Measurements from ENCODE around the gene GALNT10.
"Not testable (repeated sequence)": the region's sequence is repeated elsewhere in the genome, so short reads cannot be mapped to it uniquely, and the experiment has no call there.

The GALNT10 gene

GRCh38 chr5:154359221-154359573, 168.7 kb downstream of the GALNT10 start:
- DNase-seq = no peak

GRCh38 chr5:154360241-154360640, 169.7 kb downstream of the GALNT10 start:
- DNase-seq = not testable (repeated sequence)

GRCh38 chr5:154363411-154363810, 172.9 kb downstream of the GALNT10 start:
- no peak for DNase-seq

GRCh38 chr5:154364771-154365170, 174.2 kb downstream of the GALNT10 start:
- DNase-seq = no peak

- DNase-seq = no peak
Measured at GRCh38 chr5:154365823-154366222, 175.3 kb downstream of the GALNT10 start.

GRCh38 chr5:154366353-154366752, 175.8 kb downstream of the GALNT10 start:
- DNase-seq = no peak

- DNase-seq = no peak
Measured at GRCh38 chr5:154367101-154367500, 176.6 kb downstream of the GALNT10 start.

- no peak for DNase-seq
Measured at GRCh38 chr5:154368041-154368800, 177.7 kb downstream of the GALNT10 start.

- no peak for DNase-seq
Measured at GRCh38 chr5:154369682-154370081, 179.1 kb downstream of the GALNT10 start.

GRCh38 chr5:154370119-154370518, 179.6 kb downstream of the GALNT10 start:
- DNase-seq = no peak

GRCh38 chr5:154370813-154371212, 180.3 kb downstream of the GALNT10 start:
- no peak for DNase-seq

- no peak for DNase-seq
Measured at GRCh38 chr5:154371687-154372086, 181.2 kb downstream of the GALNT10 start.

GRCh38 chr5:154372661-154373060, 182.1 kb downstream of the GALNT10 start:
- DNase-seq = no peak

GRCh38 chr5:154373326-154373725, 182.8 kb downstream of the GALNT10 start:
- DNase-seq = no peak

GRCh38 chr5:154373729-154374179, 183.2 kb downstream of the GALNT10 start:
- DNase-seq = no peak

- no peak for DNase-seq
Measured at GRCh38 chr5:154374264-154374663, 183.7 kb downstream of the GALNT10 start.

- DNase-seq = no peak
Measured at GRCh38 chr5:154375329-154376008, 184.9 kb downstream of the GALNT10 start.

- DNase-seq = no peak
Measured at GRCh38 chr5:154376481-154376880, 185.9 kb downstream of the GALNT10 start.

GRCh38 chr5:154377754-154378533, 187.4 kb downstream of the GALNT10 start:
- no peak for DNase-seq

GRCh38 chr5:154380263-154380662, 189.7 kb downstream of the GALNT10 start:
- DNase-seq = no peak

GRCh38 chr5:154384480-154385235, 194.1 kb downstream of the GALNT10 start:
- DNase-seq = no peak

GRCh38 chr5:154385236-154385512, 194.6 kb downstream of the GALNT10 start:
- no peak for DNase-seq

- no peak for DNase-seq
Measured at GRCh38 chr5:154386952-154387629, 196.6 kb downstream of the GALNT10 start.

Data from stimulated activated CD4-positive, alpha-beta T cell treated with anti-CD3 and anti-CD28 coated beads, Interleukin-2, amount 100 ng/mL, for 48 hours (primary cell).